GM18507 (cell line): ENCODE data around the gene LMBR1.
"Not testable (repeated sequence)": the region's sequence is repeated elsewhere in the genome, so short reads cannot be mapped to it uniquely, and the experiment has no call there.

Experiments
- DNase-seq: peaks from one replicate; pipeline ENCODE4 v3.0.0; 2011; ENCODE audit warnings: low read depth; ENCODE audit not compliant: insufficient read length; ENCODE audit errors: extremely low spot score
- FAIRE-seq: peaks from 2 replicates; lab custom pipeline; 2011; peaks lifted over from hg19 to GRCh38; lab: Jason Lieb, UNC

LMBR1 gene

GRCh38 chr7:156909574-156910252, 16.7 kb upstream of the LMBR1 start:
- DNase-seq, FAIRE-seq: not testable (repeated sequence)

- no peak for FAIRE-seq
- no peak for DNase-seq
These were observed 14.7 kb upstream of the LMBR1 start for GRCh38 chr7:156907656-156908055.

GRCh38 chr7:156906200-156906649, 13.2 kb upstream of the LMBR1 start:
- DNase-seq = no peak

GRCh38 chr7:156903232-156903909, 10.4 kb upstream of the LMBR1 start:
- FAIRE-seq = no peak
- no peak for DNase-seq

More at GRCh38 chr7:156906200-156906649, 13.2 kb upstream of the LMBR1 start:
- FAIRE-seq = no peak

GRCh38 chr7:156900093-156900492, 7.1 kb upstream of the LMBR1 start:
- FAIRE-seq, DNase-seq: not testable (repeated sequence)

GRCh38 chr7:156898938-156899337, 6.0 kb upstream of the LMBR1 start:
- FAIRE-seq (no peak), DNase-seq (no peak)

GRCh38 chr7:156897673-156898072, 4.7 kb upstream of the LMBR1 start:
- DNase-seq (no peak), FAIRE-seq (no peak)

- FAIRE-seq = peak; percentile 67
- DNase-seq = no peak
These were observed 3.5 kb upstream of the LMBR1 start for GRCh38 chr7:156896388-156897022.

GRCh38 chr7:156895024-156895780, 2.2 kb upstream of the LMBR1 start:
- DNase-seq (no peak), FAIRE-seq (peak; percentile 49)

- FAIRE-seq = no peak
- DNase-seq = no peak
These were observed 742 bp downstream of the LMBR1 start for GRCh38 chr7:156892081-156892800.

GRCh38 chr7:156889746-156890145, 3.2 kb downstream of the LMBR1 start:
- DNase-seq = no peak
- FAIRE-seq = no peak

GRCh38 chr7:156889089-156889488, 3.9 kb downstream of the LMBR1 start:
- no peak for DNase-seq
- no peak for FAIRE-seq

- no peak for FAIRE-seq
These were observed 6.8 kb downstream of the LMBR1 start for GRCh38 chr7:156886020-156886795.

GRCh38 chr7:156881679-156882078, 11.3 kb downstream of the LMBR1 start:
- no peak for FAIRE-seq
- DNase-seq = no peak

More at GRCh38 chr7:156886020-156886795, 6.8 kb downstream of the LMBR1 start:
- no peak for DNase-seq

- DNase-seq = no peak
- no peak for FAIRE-seq
These were observed 17.2 kb downstream of the LMBR1 start for GRCh38 chr7:156875766-156876165.

GRCh38 chr7:156868363-156868762, 24.6 kb downstream of the LMBR1 start:
- not testable (repeated sequence) for DNase-seq

GRCh38 chr7:156865493-156865892, 27.5 kb downstream of the LMBR1 start:
- no peak for DNase-seq
- no peak for FAIRE-seq

More at GRCh38 chr7:156868363-156868762, 24.6 kb downstream of the LMBR1 start:
- FAIRE-seq = not testable (repeated sequence)

- DNase-seq, FAIRE-seq: not testable (repeated sequence)
These were observed 31.0 kb downstream of the LMBR1 start for GRCh38 chr7:156862022-156862421.
